Measurements from ENCODE around the gene DNAH5.

- no peak for TF ChIP-seq POLR2A (IDR thresholded peaks at IDR 0.05)
- no peak for TF ChIP-seq CTCF (IDR thresholded peaks at IDR 0.05)
Measured at GRCh38 chr5:13746026-13746425, 198.5 kb downstream of the DNAH5 start.

Data from adrenal gland (tissue), 5 donors.